ENCODE measurements around the gene ENO2. TPM values are rescaled to one million over a fixed set of nuclear protein-coding genes. Genes with fewer than 3 reads are reported as not detected.

The ENO2 gene
- polyA plus RNA-seq, 1 of the 3 experiments (the other 2 are of a cell fraction) = 50.6 TPM

GRCh38 chr12:6916426-6917200 is 2.2 kb downstream of the ENO2 start:
- Histone ChIP-seq H3K36me3 (replicated peaks in 1 of 2; ENCODE audit: control insufficient read depth in 1 of 2, insufficient read depth in 2 of 2, low read length in 1 of 2) (peaks cover 6 to 9% of the 10 kb centered on the region in 2 experiments), H3K4me2 (no peak overlapping the region; the same call in 1 of the 2 replicates), H3K27me3 (ENCODE audit: insufficient read depth) (no peaks in the 10 kb centered on the region), H3K9me3 (no peaks in the 10 kb centered on the region), H3K4me3 (ENCODE audit: low read depth in 2 of 2, low read length in 1 of 2) (no peak overlapping the region), H3K27ac (ENCODE audit: low read depth in 2 of 2, low read length in 1 of 2) (no peak overlapping the region), H3K9ac (no peak overlapping the region), H3K9me2 (no peaks in the 10 kb centered on the region), H2AFZ (ENCODE audit: low read depth) (no peak overlapping the region), H4K20me1 (ENCODE audit: insufficient read depth) (no peaks in the 10 kb centered on the region), H3K4me1 (ENCODE audit: control insufficient read depth in 1 of 2, insufficient read depth in 2 of 2, low read depth in 1 of 2, low read length in 1 of 2) (peaks cover 14 to 18% of the 10 kb centered on the region in 2 experiments; a peak in 2 of 4 replicates), H3K79me2 (ENCODE audit: insufficient read depth) (peaks cover 13% of the 10 kb centered on the region; the same call in 1 of the 2 replicates), H3F3A (replicated peaks; ENCODE audit: insufficient read depth) (no peaks in the 10 kb centered on the region)
- TF ChIP-seq IRF3 (IDR thresholded peaks at IDR 0.05; ENCODE audit: low read depth, low read length) (no peak), REST (IDR thresholded peaks at IDR 0.05; ENCODE audit: low read depth, low read length) (no peak), MEF2A (IDR thresholded peaks at IDR 0.05; ENCODE audit: borderline replicate concordance, low read depth) (no peak), MAX (IDR thresholded peaks at IDR 0.05; ENCODE audit: low read depth) (no peak), GATA2 (CRISPR knock-in tag; IDR thresholded peaks at IDR 0.05) (no peak), CHD2 (IDR thresholded peaks at IDR 0.05; ENCODE audit: low read length, partially characterized antibody) (no peak), NFIC (IDR thresholded peaks at IDR 0.05; ENCODE audit: borderline replicate concordance) (no peak), EP300 (IDR thresholded peaks at IDR 0.05; ENCODE audit: borderline replicate concordance in 1 of 2, low read depth in 1 of 2, low read length in 1 of 2) (no peak), SIN3A (IDR thresholded peaks at IDR 0.05; ENCODE audit: borderline replicate concordance, low read depth, low read length) (no peak), TCF12 (IDR thresholded peaks at IDR 0.05) (no peak), RXRA (IDR thresholded peaks at IDR 0.05; ENCODE audit: borderline replicate concordance, low read depth) (no peak), RCOR1 (IDR thresholded peaks at IDR 0.05; ENCODE audit: low read length) (no peak), CTCF (IDR thresholded peaks at IDR 0.05) (no peak), ZBTB33 (IDR thresholded peaks at IDR 0.05; ENCODE audit: borderline replicate concordance, low read depth) (no peak), RFX5 (IDR thresholded peaks at IDR 0.05; ENCODE audit: low read length) (no peak), FOSL2 (IDR thresholded peaks at IDR 0.05; ENCODE audit: borderline replicate concordance, low read depth) (no peak), PBX3 (IDR thresholded peaks at IDR 0.05) (no peak)
- 98% methylated on average over 11 of the region's 11 CpGs for WGBS (ENCODE audit: low lambda C conversion rate)
- ChIA-PET POLR2A (interaction anchor here (1.7 to 2.7 kb wide), 4 partner anchors 9 to 44 kb away, joined by 6 to 15 read pairs (median 10); partner anchors contain the start of genes C12orf57, RNU7-1 and SPSB2), CTCF (interaction anchor here (0.7 to 9.6 kb wide), 11 partner anchors 9 to 197 kb away, joined by 3 to 62 read pairs (median 4); partner anchors contain the start of genes C12orf57, RNU7-1 and SPSB2)
- DNase-seq = no peak

Measured in SK-N-SH (cell line).